Activated CD8-positive, alpha-beta T cell treated with anti-CD3 and anti-CD28 coated beads for 36 hours (primary cell): ENCODE data around the gene PRKCQ. TPM values are rescaled to one million over a fixed set of nuclear protein-coding genes. Genes with fewer than 3 reads are reported as not detected.

Experiments used
- ATAC-seq: fragments of 200-7000 bp; cut with Tn5 transposase; one replicate; pipeline ENCODE4 v1.10.0; 2021; ENCODE audit warnings: mild to moderate bottlenecking, moderate library complexity
- CTCF ChIA-PET: fragments of 350-600 bp; sonication (Branson Sonifier 250); formaldehyde crosslinking; loops from one replicate; lab custom pipeline; 2021; ENCODE audit warnings: antibody characterized with exemption; lab: Charles Lee
- POLR2A ChIA-PET: fragments of 350-600 bp; sonication (Branson Sonifier 250); formaldehyde crosslinking; loops from one replicate; lab custom pipeline; 2021; ENCODE audit warnings: antibody characterized with exemption; lab: Charles Lee
- DNase-seq: peaks from one replicate; pipeline ENCODE4 v3.0.0-alpha.2; 2020
- H3K27ac Mint-ChIP-seq: one replicate; pipeline ENCODE4 v1.8.0; 2021; ENCODE audit warnings: mild to moderate bottlenecking, mixed read lengths
- H3K27me3 Mint-ChIP-seq: one replicate; pipeline ENCODE4 v1.8.0; 2021; ENCODE audit warnings: mixed read lengths
- H3K36me3 Mint-ChIP-seq: one replicate; pipeline ENCODE4 v1.8.0; 2021; ENCODE audit warnings: low read depth, mixed read lengths
- H3K4me1 Mint-ChIP-seq: one replicate; pipeline ENCODE4 v1.8.0; 2021; ENCODE audit warnings: low read depth, mixed read lengths
- H3K4me3 Mint-ChIP-seq: one replicate; pipeline ENCODE4 v1.8.0; 2021; ENCODE audit warnings: mild to moderate bottlenecking, moderate library complexity, mixed read lengths
- H3K9me3 Mint-ChIP-seq: one replicate; pipeline ENCODE4 v1.8.0; 2021; ENCODE audit warnings: mixed read lengths
- intact Hi-C: fragments of 100-400 bp; cut with micrococcal nuclease; formaldehyde crosslinking; loops from one replicate; pipeline ENCODE4 v1.10.0; 2022
- total RNA-seq, 2 experiments: library from RNA; stranded (reverse); gene quantifications; one replicate each; pipeline ENCODE4 v1.2.3, GENCODE V29; 2021
- TF ChIP-seq, protein P1 (sequence below): fragments of 200-600 bp; IDR thresholded peaks from one replicate; pipeline ENCODE4 v1.8.0; 2022; ENCODE audit warnings: antibody characterized with exemption, mild to moderate bottlenecking

Gene PRKCQ
- total RNA-seq, 2 experiments from 2014 or later: 46.3 to 47.1 TPM

DNA sequence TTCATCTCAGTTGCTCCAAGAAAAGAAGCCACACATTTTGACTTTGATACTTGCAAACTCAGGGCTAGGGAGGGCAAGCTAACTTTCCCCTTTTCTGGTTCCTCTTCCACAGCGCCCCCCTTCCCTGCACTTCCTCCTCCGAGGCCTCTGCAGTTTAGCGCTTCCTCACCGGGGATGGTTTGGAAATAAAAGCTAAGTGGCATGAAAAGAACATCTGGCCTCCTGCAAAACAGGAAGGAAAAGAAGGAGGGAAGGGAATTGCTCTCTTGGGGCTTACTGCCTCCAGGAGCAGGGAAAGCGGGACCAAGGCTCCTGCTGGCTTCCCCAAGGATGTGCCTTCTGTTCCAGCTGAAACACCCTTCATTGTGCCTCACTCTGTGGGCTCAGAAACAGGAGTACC, 42.3 kb downstream of the PRKCQ start:
- Mint-ChIP-seq H3K4me1 (peaks cover 66% of the 10 kb centered on the region), H3K27ac (peak overlapping the region; percentile 19), H3K9me3 (peaks cover 3% of the 10 kb centered on the region), H3K27me3 (no peaks in the 10 kb centered on the region), H3K4me3 (no peak overlapping the region), H3K36me3 (peaks cover 35% of the 10 kb centered on the region)
- POLR2A ChIA-PET: interaction anchor here (1.4 to 1.6 kb wide), 2 partner anchors 9 to 14 kb away, joined by 3 to 5 read pairs; no protein-coding TSS in a partner anchor
- TF ChIP-seq, protein P1, sequence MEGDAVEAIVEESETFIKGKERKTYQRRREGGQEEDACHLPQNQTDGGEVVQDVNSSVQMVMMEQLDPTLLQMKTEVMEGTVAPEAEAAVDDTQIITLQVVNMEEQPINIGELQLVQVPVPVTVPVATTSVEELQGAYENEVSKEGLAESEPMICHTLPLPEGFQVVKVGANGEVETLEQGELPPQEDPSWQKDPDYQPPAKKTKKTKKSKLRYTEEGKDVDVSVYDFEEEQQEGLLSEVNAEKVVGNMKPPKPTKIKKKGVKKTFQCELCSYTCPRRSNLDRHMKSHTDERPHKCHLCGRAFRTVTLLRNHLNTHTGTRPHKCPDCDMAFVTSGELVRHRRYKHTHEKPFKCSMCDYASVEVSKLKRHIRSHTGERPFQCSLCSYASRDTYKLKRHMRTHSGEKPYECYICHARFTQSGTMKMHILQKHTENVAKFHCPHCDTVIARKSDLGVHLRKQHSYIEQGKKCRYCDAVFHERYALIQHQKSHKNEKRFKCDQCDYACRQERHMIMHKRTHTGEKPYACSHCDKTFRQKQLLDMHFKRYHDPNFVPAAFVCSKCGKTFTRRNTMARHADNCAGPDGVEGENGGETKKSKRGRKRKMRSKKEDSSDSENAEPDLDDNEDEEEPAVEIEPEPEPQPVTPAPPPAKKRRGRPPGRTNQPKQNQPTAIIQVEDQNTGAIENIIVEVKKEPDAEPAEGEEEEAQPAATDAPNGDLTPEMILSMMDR: no peak
- no peak for ATAC-seq
- intact Hi-C loops: no loop called here
- CTCF ChIA-PET: interaction anchor here (0.9 to 1.5 kb wide), 8 partner anchors 7 to 91 kb away, joined by 3 to 7 read pairs (median 3); no protein-coding TSS in a partner anchor
- DNase-seq: no peak

DNA sequence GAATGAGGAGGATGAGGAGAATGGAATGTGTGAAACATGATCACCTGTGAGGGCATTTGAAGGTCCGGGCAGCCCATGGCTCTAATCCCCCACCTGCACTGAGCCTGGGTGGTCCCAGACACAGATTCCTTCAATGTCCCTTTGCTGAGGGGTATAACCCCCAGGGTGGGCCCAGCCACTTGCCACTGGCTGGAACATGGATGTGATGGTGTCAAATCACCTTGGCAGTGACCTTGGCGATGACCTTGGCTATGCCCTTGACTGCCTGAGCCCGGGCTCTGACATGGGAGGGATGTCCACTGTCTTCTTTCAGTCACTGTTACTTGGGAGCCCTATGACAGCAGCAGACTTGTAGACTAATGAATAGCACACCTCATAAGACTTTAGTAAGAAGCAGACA, 44.0 kb downstream of the PRKCQ start:
- H3K27me3 Mint-ChIP-seq: no peaks in the 10 kb centered on the region
- no peak overlapping the region for H3K4me3 Mint-ChIP-seq
- peak overlapping the region; percentile 59 for H3K27ac Mint-ChIP-seq
- intact Hi-C loops: no loop called here
- no peak for ATAC-seq
- TF ChIP-seq, protein P1: no peak
- no peak for DNase-seq
- peaks cover 65% of the 10 kb centered on the region for H3K4me1 Mint-ChIP-seq
- ChIA-PET POLR2A (no interaction called here), CTCF (no interaction called here)
- peaks cover 3% of the 10 kb centered on the region for H3K9me3 Mint-ChIP-seq
- peaks cover 48% of the 10 kb centered on the region for H3K36me3 Mint-ChIP-seq

DNA sequence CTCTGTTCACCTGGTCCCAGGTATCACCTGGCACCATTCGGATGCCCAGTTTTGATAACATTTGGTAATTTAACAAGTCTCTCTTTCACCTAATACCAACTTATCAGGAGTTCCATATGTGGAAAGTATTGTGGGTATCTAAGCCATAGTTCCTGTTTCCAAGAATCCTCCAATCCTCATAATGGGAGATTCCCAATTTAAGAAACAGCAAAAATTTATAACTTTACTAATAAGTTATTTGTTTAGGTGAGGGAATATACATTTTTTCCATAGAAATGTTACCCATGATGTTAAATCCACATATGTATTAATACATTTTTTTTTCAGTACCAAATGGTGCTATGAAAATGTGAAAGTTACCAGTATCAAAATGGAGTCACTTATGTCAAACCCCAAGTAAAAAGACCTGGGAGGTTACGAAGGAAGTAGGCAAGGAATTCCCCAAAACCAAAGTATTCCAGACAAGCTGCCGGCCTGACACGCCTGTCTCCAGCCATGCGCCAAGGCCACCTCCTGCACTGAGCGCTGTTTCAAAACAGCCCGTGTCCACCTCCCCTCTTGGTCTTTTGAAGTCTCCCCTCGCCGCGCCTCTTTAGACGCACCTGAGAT, 44.8 kb downstream of the PRKCQ start:
- H3K4me1 Mint-ChIP-seq: peaks cover 65% of the 10 kb centered on the region
- DNase-seq (no peak), ATAC-seq (no peak)
- H3K27ac Mint-ChIP-seq: peak overlapping the region; percentile 59
- H3K4me3 Mint-ChIP-seq: no peak overlapping the region
- peaks cover 3% of the 10 kb centered on the region for H3K9me3 Mint-ChIP-seq
- POLR2A ChIA-PET: no interaction called here
- intact Hi-C loops: no loop called here
- H3K36me3 Mint-ChIP-seq: peaks cover 42% of the 10 kb centered on the region
- TF ChIP-seq, protein P1: no peak
- CTCF ChIA-PET: interaction anchor here (1.2 kb wide), 1 partner anchor 28 kb away, joined by 6 read pairs; no protein-coding TSS in a partner anchor
- no peaks in the 10 kb centered on the region for H3K27me3 Mint-ChIP-seq

GRCh38 chr10:6532321-6532720, 47.8 kb downstream of the PRKCQ start:
- Mint-ChIP-seq H3K9me3 (peaks cover 3% of the 10 kb centered on the region), H3K4me3 (no peak overlapping the region), H3K36me3 (peaks cover 48% of the 10 kb centered on the region), H3K4me1 (peaks cover 74% of the 10 kb centered on the region), H3K27ac (peak overlapping the region; percentile 95), H3K27me3 (no peaks in the 10 kb centered on the region)
- intact Hi-C loops: no loop called here
- DNase-seq (peak; percentile 35), ATAC-seq (no peak)
- ChIA-PET POLR2A (interaction anchor here (1.1 to 5.2 kb wide), 3 partner anchors 11 to 20 kb away, joined by 4 to 44 read pairs (median 6); no protein-coding TSS in a partner anchor), CTCF (interaction anchor here (0.6 to 3.5 kb wide), 9 partner anchors 10 to 146 kb away, joined by 3 to 18 read pairs (median 3); no protein-coding TSS in a partner anchor)
- TF ChIP-seq, protein P1: no peak

DNA sequence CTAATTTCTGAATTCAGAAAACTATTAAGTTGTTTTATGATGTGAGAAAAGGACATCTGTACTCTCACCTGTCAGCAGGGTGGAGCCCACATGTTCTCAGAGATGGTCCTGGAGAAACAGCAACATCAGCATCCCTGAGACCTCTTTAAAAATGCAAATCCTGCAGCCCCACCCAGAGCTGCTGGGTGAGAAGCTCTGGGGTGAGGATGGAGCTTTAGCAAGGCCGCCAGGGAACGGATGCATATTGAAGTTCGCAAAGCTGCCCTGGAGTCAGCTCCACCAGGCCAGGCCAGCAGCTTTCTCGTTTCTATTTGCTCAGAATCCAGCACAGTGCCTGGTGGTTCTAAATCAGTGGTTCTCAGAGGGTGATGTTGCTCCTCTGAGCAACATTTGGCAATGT, 49.1 kb downstream of the PRKCQ start:
- intact Hi-C loops: no loop called here
- CTCF ChIA-PET: interaction anchor here (0.7 to 3.5 kb wide), 14 partner anchors 11 to 148 kb away, joined by 3 to 18 read pairs (median 6); no protein-coding TSS in a partner anchor
- ATAC-seq (no peak), DNase-seq (no peak)
- TF ChIP-seq, protein P1: no peak
- Mint-ChIP-seq H3K9me3 (peaks cover 3% of the 10 kb centered on the region), H3K4me1 (peaks cover 77% of the 10 kb centered on the region), H3K27ac (peak overlapping the region; percentile 95), H3K4me3 (peak overlapping the region; percentile 75), H3K36me3 (peaks cover 49% of the 10 kb centered on the region), H3K27me3 (no peaks in the 10 kb centered on the region)
- POLR2A ChIA-PET: interaction anchor here (0.9 to 5.2 kb wide), 11 partner anchors 11 to 68 kb away, joined by 3 to 44 read pairs (median 5); partner anchors contain the start of gene PRKCQ
